HepG2 (cell line): ENCODE results near the gene FALEC. TPM values are rescaled to one million over a fixed set of nuclear protein-coding genes. Genes with fewer than 3 reads are reported as not detected.

Experiments
- AFF4 ChIP-seq: sonication (generic); formaldehyde crosslinking; IDR thresholded peaks from 2 replicates; pipeline ENCODE4 v1.4.0; 2020; ENCODE audit warnings: missing genetic modification reagents
- FOSL1 ChIP-seq: sonication (generic); formaldehyde crosslinking; IDR thresholded peaks from 2 replicates; pipeline ENCODE4 v1.9.0; 2021; ENCODE audit warnings: missing genetic modification reagents, borderline replicate concordance
- HNF1A ChIP-seq, 2 experiments: sonication (generic) in 1 of 2; formaldehyde crosslinking in 1 of 2; IDR thresholded peaks; 2 replicates each; pipeline versions ENCODE4 v1.4.0 to v1.6.1; 2016 to 2020; ENCODE audit warnings: borderline replicate concordance in 1 of 2, low read depth in 1 of 2, mild to moderate bottlenecking in 1 of 2, missing genetic modification reagents in 1 of 2
- NCOA2 ChIP-seq: sonication (generic); formaldehyde crosslinking; IDR thresholded peaks from 2 replicates; pipeline ENCODE4 v1.8.0; 2022; ENCODE audit warnings: inconsistent platforms
- PLSCR1 ChIP-seq: sonication (generic); formaldehyde crosslinking; IDR thresholded peaks from 2 replicates; pipeline ENCODE4 v1.5.0; 2020; ENCODE audit warnings: missing genetic modification reagents, mild to moderate bottlenecking, borderline replicate concordance
- RBM22 ChIP-seq: fragments of 200-400 bp; formaldehyde crosslinking; optimal IDR thresholded peaks from 2 replicates; pipeline ENCODE3; 2017; ENCODE audit warnings: mild to moderate bottlenecking, low read length, moderate library complexity
- SMAD3 ChIP-seq: sonication (generic); formaldehyde crosslinking; IDR thresholded peaks from 2 replicates; pipeline ENCODE4 v1.4.0; 2020; ENCODE audit warnings: missing genetic modification reagents
- SRF ChIP-seq: IDR thresholded peaks from 2 replicates; pipeline ENCODE4 v1.6.1; 2011; ENCODE audit warnings: mild to moderate bottlenecking, low read depth, low read length, moderate library complexity
- SSRP1 ChIP-seq: IDR thresholded peaks from 2 replicates; pipeline ENCODE4 v1.6.1; 2016; ENCODE audit warnings: control low read depth
- ZNF235 ChIP-seq: sonication (generic); formaldehyde crosslinking; IDR thresholded peaks from 2 replicates; pipeline ENCODE4 v1.8.1; 2023; ENCODE audit warnings: mild to moderate bottlenecking, missing genetic modification reagents, borderline replicate concordance
- ZNF597 ChIP-seq: sonication (generic); formaldehyde crosslinking; IDR thresholded peaks from 2 replicates; pipeline ENCODE4 v1.5.0; 2020; ENCODE audit warnings: missing genetic modification reagents
- ZNF616 ChIP-seq: sonication (generic); formaldehyde crosslinking; IDR thresholded peaks from 2 replicates; pipeline ENCODE4 v1.5.0; 2020; ENCODE audit warnings: low read depth, mild to moderate bottlenecking, missing genetic modification reagents
- ZNF720 ChIP-seq: sonication (generic); formaldehyde crosslinking; IDR thresholded peaks from 2 replicates; pipeline ENCODE4 v1.4.0; 2020; ENCODE audit warnings: missing genetic modification reagents
- polyA plus RNA-seq, 8 experiments: library from polyadenylated mRNA; depleted of rRNA in 3 of 8; stranded (reverse) in 7 of 8; unstranded in 1 of 8; fragments of >200 nt; fragmentation: Illumina TruSeq in 4 of 8; extraction: Trizol in 4 of 8; gene quantifications; 2 replicates each; pipeline versions ENCODE4 v1.2.1 to v1.2.3, GENCODE V29; 2011 to 2016; ENCODE audit warnings: low read depth in 4 of 8, missing spikeins in 1 of 8, mixed read lengths in 1 of 8; ENCODE audit not compliant: insufficient read depth in 1 of 8
- total RNA-seq, 5 experiments: library from RNA; depleted of rRNA; stranded (reverse); fragments of >200 nt; fragmentation: Illumina TruSeq; extraction: Trizol; gene quantifications; 2 replicates each; pipeline ENCODE4 v1.2.3, GENCODE V29; 2016; ENCODE audit warnings: low read depth in 1 of 5

FALEC gene
- total and polyA plus RNA-seq, 2 of the 13 experiments (the other 11 are each of a cell fraction or from before 2014, with no cell fraction given): 0.33 to 0.71 TPM

GRCh38 chr1:150567717-150568593 lies 52.4 kb downstream of the FALEC start (continued):
- TF ChIP-seq SMAD3 (no peak), FOSL1 (CRISPR knock-in tag) (no peak), SSRP1 (no peak; the same call in 1 of the 2 replicates), HNF1A (IDR thresholded peaks at IDR 0.05; ENCODE audit: low read depth) (0 out of 2 replicates have a peak, but pooled peaks have one; percentile 39), HNF1A (CRISPR knock-in tag; IDR thresholded peaks at IDR 0.05; ENCODE audit: borderline replicate concordance) (peak; percentile 36; the same call in 1 of the 2 replicates), PLSCR1 (CRISPR knock-in tag) (no peak), ZNF597 (CRISPR knock-in tag) (no peak), SRF (peak; percentile 13; the same call in 1 of the 2 replicates), RBM22 (peak; percentile 56), NCOA2 (peak; percentile 73), AFF4 (no peak), ZNF235 (CRISPR knock-in tag) (no peak), ZNF720 (CRISPR knock-in tag) (no peak), ZNF616 (no peak)
